Right lobe of liver (tissue), 6 donors: ENCODE results near the gene SSBP4. TPM values are rescaled to one million over a fixed set of nuclear protein-coding genes. Genes with fewer than 3 reads are reported as not detected.

Source experiments
- ATAC-seq, 4 donors: fragments of 200-7000 bp; cut with Tn5 transposase; one replicate each; pipeline ENCODE4 v1.9.1; 2020; ENCODE audit warnings: mild to moderate bottlenecking in 4 of 4, moderate library complexity in 4 of 4
- DNase-seq, 3 donors: peaks; one replicate each; pipeline ENCODE4 v3.0.0-alpha.2; 2020
- H3K27ac ChIP-seq, 3 donors: fragments of 200-600 bp; one replicate each; pipeline ENCODE4 v1.8.0; 2022
- H3K27me3 ChIP-seq, 2 donors: fragments of 200-600 bp; one replicate each; pipeline ENCODE4 v1.8.0; 2022
- H3K36me3 ChIP-seq, 4 donors: fragments of 200-600 bp; sonication (generic) in 1 of 4; one replicate each; pipeline versions ENCODE4 v1.5.1 to v1.8.0; 2017 to 2022; ENCODE audit warnings: control low read depth in 1 of 4
- H3K4me1 ChIP-seq, 4 donors: fragments of 200-600 bp; sonication (generic) in 1 of 4; one replicate each; pipeline versions ENCODE4 v1.5.1 to v1.8.0; 2017 to 2022; ENCODE audit warnings: control low read depth in 1 of 4
- H3K4me3 ChIP-seq, 3 donors: fragments of 200-600 bp; one replicate each; pipeline ENCODE4 v1.8.0; 2022
- H3K9me3 ChIP-seq, 4 donors: fragments of 200-600 bp; sonication (generic) in 1 of 4; one replicate each; pipeline versions ENCODE4 v1.5.1 to v1.8.0; 2017 to 2022; ENCODE audit warnings: control low read depth in 1 of 4
- POLR2A ChIP-seq: fragments of 450-650 bp; IDR thresholded peaks from one replicate; pipeline ENCODE4 v1.6.1; 2017; ENCODE audit warnings: antibody characterized with exemption, mild to moderate bottlenecking
- WGBS: methylation state at CpG from one replicate; pipeline ENCODE4 v1.1.6; 2018; ENCODE audit warnings: low coverage, low lambda C conversion rate; ENCODE audit not compliant: insufficient coverage; ENCODE audit errors: missing lambda C conversion rate; 5-methylcytosine and 5-hydroxymethylcytosine counted together
- intact Hi-C, 2 donors: fragments of 100-400 bp; cut with DNase I; formaldehyde crosslinking; loops; one replicate each; pipeline versions ENCODE4 v1.11.2 to v1.14.1; 2022
- total RNA-seq, 6 experiments: library from RNA; depleted of rRNA in 2 of 6; stranded (reverse); fragments of >200 nt in 2 of 6; fragmentation: NEBNext Ultra II Directional in 3 of 6; extraction: Animal tissue kit (Norgen Biotek cat#: 25700) in 3 of 6; gene quantifications; one replicate each; pipeline versions ENCODE4 v1.1.0 to v1.2.4, GENCODE V29; 2016 to 2023
- TF ChIP-seq, protein P1 (sequence below), 4 donors: fragments of 200-600 bp in 3 of 4; fragments of 450-650 bp in 1 of 4; IDR thresholded peaks; one replicate each; pipeline versions ENCODE4 v1.5.1 to v1.8.0; 2016 to 2022; ENCODE audit warnings: antibody characterized with exemption in 4 of 4, mild to moderate bottlenecking in 2 of 4
- donor health status: DM: no; HTN: yes; CAD: no.
- donor health status: DM: no; HTN: no; CAD: no.
- donor health status: DM: no; HTN: no; CAD: no.
- donor health status: DM: no; HTN: yes; CAD: no.
- donor health status: DM: no; HTN: yes; CAD: no.

Gene SSBP4
- total RNA-seq, 6 experiments from 2014 or later, result 12.8 to 23.9 (median 15.9) TPM

DNA sequence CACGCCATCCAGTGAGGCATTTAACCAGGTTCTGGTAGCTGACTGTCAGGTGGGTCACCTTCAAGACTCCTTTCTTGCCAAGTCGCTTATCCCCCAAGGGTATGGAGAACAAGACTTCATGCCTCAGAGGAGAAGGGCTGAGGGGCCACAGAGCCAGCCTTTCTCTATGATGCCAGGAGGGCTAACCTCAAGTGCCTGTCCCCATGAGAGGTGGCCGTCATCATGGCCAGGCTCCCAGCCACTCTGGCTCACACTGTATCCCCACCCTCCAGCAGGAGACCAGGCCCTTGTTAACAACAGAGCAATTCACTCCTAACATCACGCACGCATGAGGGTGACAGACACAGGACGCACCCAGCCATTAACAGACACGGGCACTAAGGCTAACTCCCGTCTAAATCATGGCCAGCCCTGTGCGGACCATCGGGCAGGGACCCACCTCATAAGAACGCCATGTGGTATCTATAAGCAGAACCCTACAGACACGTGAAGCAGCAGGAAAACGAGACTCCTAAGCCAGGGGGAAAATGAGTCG, 57.4 kb downstream of the SSBP4 start:
- no peak overlapping the region for H3K4me3 ChIP-seq
- ATAC-seq, result no peak
- no peak for DNase-seq
- H3K4me1 ChIP-seq, result peaks cover 0 to 44% (median 18%) of the 10 kb centered on the region in 4 donors
- H3K9me3 ChIP-seq, result no peaks in the 10 kb centered on the region
- 82% methylated on average over 6 of the region's 14 CpGs for WGBS
- no peak for TF ChIP-seq POLR2A
- TF ChIP-seq, protein P1, sequence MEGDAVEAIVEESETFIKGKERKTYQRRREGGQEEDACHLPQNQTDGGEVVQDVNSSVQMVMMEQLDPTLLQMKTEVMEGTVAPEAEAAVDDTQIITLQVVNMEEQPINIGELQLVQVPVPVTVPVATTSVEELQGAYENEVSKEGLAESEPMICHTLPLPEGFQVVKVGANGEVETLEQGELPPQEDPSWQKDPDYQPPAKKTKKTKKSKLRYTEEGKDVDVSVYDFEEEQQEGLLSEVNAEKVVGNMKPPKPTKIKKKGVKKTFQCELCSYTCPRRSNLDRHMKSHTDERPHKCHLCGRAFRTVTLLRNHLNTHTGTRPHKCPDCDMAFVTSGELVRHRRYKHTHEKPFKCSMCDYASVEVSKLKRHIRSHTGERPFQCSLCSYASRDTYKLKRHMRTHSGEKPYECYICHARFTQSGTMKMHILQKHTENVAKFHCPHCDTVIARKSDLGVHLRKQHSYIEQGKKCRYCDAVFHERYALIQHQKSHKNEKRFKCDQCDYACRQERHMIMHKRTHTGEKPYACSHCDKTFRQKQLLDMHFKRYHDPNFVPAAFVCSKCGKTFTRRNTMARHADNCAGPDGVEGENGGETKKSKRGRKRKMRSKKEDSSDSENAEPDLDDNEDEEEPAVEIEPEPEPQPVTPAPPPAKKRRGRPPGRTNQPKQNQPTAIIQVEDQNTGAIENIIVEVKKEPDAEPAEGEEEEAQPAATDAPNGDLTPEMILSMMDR (IDR thresholded peaks at IDR 0.05), result no peak
- peak overlapping the region in 1 of 3 donors; percentile 67 for H3K27ac ChIP-seq
- intact Hi-C loops, result loop anchor here in 1 of 2 donors (10.0 kb wide), 1 partner anchor 88 kb away; no protein-coding TSS in a partner anchor
- H3K36me3 ChIP-seq, result no peaks in the 10 kb centered on the region
- H3K27me3 ChIP-seq, result no peaks in the 10 kb centered on the region

DNA sequence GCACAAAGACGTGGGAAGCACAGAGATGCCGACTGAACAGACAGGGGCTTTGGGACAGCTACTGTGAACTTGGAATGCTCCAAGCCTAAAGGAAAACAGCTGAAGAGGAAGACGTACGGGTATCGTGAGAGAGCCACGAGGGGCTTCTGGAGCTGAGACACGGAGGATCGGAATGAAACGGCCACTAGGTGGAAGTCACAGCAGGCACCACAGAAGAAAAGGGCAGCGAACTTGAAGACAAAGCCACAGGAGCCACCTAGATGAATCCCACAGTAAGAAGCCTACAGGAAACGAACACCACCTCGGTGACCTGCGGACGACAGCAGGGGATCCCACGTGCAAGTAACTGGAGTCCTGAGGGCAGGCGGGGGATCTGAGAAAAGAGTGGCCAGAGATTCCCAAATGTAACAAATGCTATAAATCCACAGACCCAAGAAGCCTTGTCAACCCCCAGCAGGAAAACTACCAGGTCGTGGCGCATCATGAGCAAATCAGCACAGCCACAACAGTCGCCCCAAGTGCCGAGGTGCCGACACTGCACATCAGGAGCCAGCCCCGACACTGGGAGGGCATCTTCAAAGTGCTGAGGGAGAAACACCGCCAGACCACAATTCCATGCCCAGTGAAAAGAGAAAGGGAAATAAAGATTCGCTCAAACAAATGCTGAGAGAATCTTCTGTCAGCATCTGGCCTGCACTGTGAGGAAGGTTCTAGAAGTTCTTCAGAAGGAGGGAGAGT, 58.0 kb downstream of the SSBP4 start:
- Histone ChIP-seq H3K4me3 (no peak overlapping the region), H3K4me1 (peaks cover 0 to 44% (median 19%) of the 10 kb centered on the region in 4 donors), H3K36me3 (no peaks in the 10 kb centered on the region), H3K27ac (peak overlapping the region in 1 of 3 donors; percentile 67), H3K9me3 (no peaks in the 10 kb centered on the region), H3K27me3 (no peaks in the 10 kb centered on the region)
- WGBS, result 76% methylated on average over 20 of the region's 24 CpGs
- intact Hi-C loops, result loop anchor here in 1 of 2 donors (10.0 kb wide), 1 partner anchor 88 kb away; no protein-coding TSS in a partner anchor
- no peak for DNase-seq
- no peak for ATAC-seq
- no peak for TF ChIP-seq POLR2A
- TF ChIP-seq, protein P1 (IDR thresholded peaks at IDR 0.05), result no peak

DNA sequence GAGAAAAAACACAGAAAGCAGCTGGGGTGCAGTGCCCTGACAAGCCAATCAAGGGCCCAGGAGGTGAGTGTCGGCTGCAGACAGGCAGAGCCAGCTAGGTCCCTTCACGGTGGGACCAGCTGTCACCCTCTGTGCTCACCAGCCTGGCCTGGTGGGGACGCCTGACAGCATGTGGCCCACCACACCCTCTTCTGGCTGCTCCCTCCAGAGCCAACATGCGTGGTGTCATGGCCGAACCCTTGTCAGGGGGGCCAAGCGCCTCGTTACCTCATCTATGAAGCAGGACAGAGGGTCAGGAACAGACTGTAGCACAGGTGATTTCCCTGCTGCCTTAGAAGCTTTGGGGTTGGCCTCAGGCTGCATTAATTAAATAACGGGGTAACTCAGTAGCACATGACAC, 58.8 kb downstream of the SSBP4 start:
- Histone ChIP-seq H3K36me3 (no peaks in the 10 kb centered on the region), H3K27ac (peak overlapping the region in 2 of 3 donors; percentile 67 to 75), H3K27me3 (no peaks in the 10 kb centered on the region), H3K4me1 (peaks cover 0 to 44% (median 19%) of the 10 kb centered on the region in 4 donors), H3K4me3 (no peak overlapping the region), H3K9me3 (no peaks in the 10 kb centered on the region)
- intact Hi-C loops, result loop anchor here in 1 of 2 donors (10.0 kb wide), 1 partner anchor 87 kb away; no protein-coding TSS in a partner anchor
- no peak for TF ChIP-seq POLR2A
- TF ChIP-seq, protein P1 (IDR thresholded peaks at IDR 0.05), result no peak
- DNase-seq, result no peak
- WGBS, result no CpG with 5 or more reads among the region's 8 CpGs
- no peak for ATAC-seq

DNA sequence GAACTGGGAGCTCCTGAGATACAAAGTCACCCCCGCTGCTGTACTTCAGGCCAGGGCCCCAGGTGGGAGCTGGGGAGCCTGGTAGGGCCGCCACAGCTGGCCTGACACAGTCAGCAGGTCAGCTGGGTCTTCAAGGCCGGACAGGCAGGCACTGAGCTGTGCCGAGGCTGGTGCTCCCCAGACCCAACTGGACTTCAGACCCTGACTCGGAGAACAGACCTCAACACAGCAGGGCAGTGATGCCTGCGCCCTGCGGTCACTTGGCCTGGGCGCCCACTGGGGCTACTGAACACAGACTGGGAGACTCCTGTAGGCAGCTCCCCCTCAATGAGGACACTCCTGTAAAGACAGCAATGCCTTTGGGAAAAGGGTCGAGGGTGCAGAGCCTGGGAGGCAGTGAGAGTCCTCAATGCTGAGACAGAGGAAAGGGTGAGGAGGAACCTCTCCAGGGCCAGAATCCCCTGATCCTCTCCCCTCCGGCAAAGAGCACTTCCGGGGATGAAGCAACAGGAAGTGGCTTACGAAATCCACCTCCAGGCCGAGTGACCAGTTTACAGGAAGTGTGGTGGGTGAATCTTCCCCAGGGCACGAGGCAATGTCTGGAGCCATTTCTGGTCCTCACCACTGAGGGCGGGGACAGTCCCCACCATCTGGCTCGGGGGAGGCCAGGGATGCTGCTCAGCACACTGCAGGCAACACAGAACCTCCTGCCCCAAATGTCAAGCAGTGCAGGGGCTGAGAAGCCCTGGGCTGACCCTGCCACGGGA, 59.5 kb downstream of the SSBP4 start:
- H3K4me1 ChIP-seq, result peaks cover 0 to 44% (median 19%) of the 10 kb centered on the region in 4 donors
- TF ChIP-seq POLR2A, result peak; percentile 53
- TF ChIP-seq, protein P1 (IDR thresholded peaks at IDR 0.05), result no peak
- intact Hi-C loops, result loop anchor here in 1 of 2 donors (10.0 kb wide), 1 partner anchor 86 kb away; no protein-coding TSS in a partner anchor
- no peaks in the 10 kb centered on the region for H3K36me3 ChIP-seq
- no peak overlapping the region for H3K4me3 ChIP-seq
- DNase-seq (peak; percentile 76 to 86 (median 84)), ATAC-seq (peak; percentile 67 to 82 (median 74))
- peak overlapping the region; percentile 45 to 75 (median 67) for H3K27ac ChIP-seq
- H3K9me3 ChIP-seq, result no peaks in the 10 kb centered on the region
- H3K27me3 ChIP-seq, result no peaks in the 10 kb centered on the region
- 13% methylated on average over 4 of the region's 17 CpGs for WGBS
